T-helper 1 cell treated with Interleukin-12 subunit alpha and Interleukin-12 subunit beta and Interleukin-4 antibody, amounts not matched to agents 30 ng/mL and 1 ng/mL, for 36 hours (primary cell): ENCODE data around the gene COL19A1. TPM values are rescaled to one million over a fixed set of nuclear protein-coding genes. Genes with fewer than 3 reads are reported as not detected.

Experiments
- total RNA-seq: library from RNA; stranded (reverse); gene quantifications from 2 replicates; pipeline ENCODE4 v1.2.3, GENCODE V29; 2022

Gene COL19A1
- total RNA-seq, 1 donor from 2014 or later: not detected

Other genes starting within 250 kb of the COL19A1 start
- 26.8 and 27.1 TPM in 2 replicates for gene LMBRD1, start 69.5 kb upstream of the COL19A1 start, total RNA-seq